Neuron (in vitro differentiated cells): ENCODE measurements around the gene HS6ST1.
"Not testable (repeated sequence)": the region's sequence is repeated elsewhere in the genome, so short reads cannot be mapped to it uniquely, and the experiment has no call there.

Source experiments
- H2AFZ ChIP-seq: one replicate; pipeline ENCODE4 v1.6.1; 2013; ENCODE audit warnings: low read depth, mild to moderate bottlenecking, inconsistent platforms, low read length, moderate library complexity
- H3K27me3 ChIP-seq: one replicate; pipeline ENCODE4 v1.6.1; 2013; ENCODE audit warnings: low read length; ENCODE audit not compliant: insufficient read depth
- H3K36me3 ChIP-seq: one replicate; pipeline ENCODE4 v1.6.1; 2013; ENCODE audit warnings: low read length; ENCODE audit not compliant: insufficient read depth
- H3K4me1 ChIP-seq: one replicate; pipeline ENCODE4 v1.6.1; 2013; ENCODE audit warnings: low read length; ENCODE audit not compliant: insufficient read depth
- H3K4me3 ChIP-seq: 2 replicates; pipeline ENCODE4 v1.5.1; 2013; ENCODE audit warnings: mild to moderate bottlenecking, low read length, moderate library complexity
- H3K9me3 ChIP-seq: one replicate; pipeline ENCODE4 v1.6.1; 2013; ENCODE audit warnings: low read length

The HS6ST1 gene

GRCh38 chr2:128261245-128262128 is 57.2 kb downstream of the HS6ST1 start:
- H3K27me3 ChIP-seq = no peaks in the 10 kb centered on the region
- no peak overlapping the region for H3K4me3 ChIP-seq
- H2AFZ ChIP-seq = no peak overlapping the region
- H3K36me3 ChIP-seq = peaks cover 8% of the 10 kb centered on the region
- peaks cover 13% of the 10 kb centered on the region for H3K4me1 ChIP-seq
- no peaks in the 10 kb centered on the region for H3K9me3 ChIP-seq

- no peaks in the 10 kb centered on the region for H3K9me3 ChIP-seq
- no peak overlapping the region for H3K4me3 ChIP-seq
- H2AFZ ChIP-seq = no peak overlapping the region
- no peaks in the 10 kb centered on the region for H3K27me3 ChIP-seq
- H3K4me1 ChIP-seq = peaks cover 13% of the 10 kb centered on the region
- peaks cover 8% of the 10 kb centered on the region for H3K36me3 ChIP-seq
These were observed 58.2 kb downstream of the HS6ST1 start for GRCh38 chr2:128260239-128261138.

- Histone ChIP-seq H3K9me3 (no peaks in the 10 kb centered on the region), H2AFZ (no peak overlapping the region), H3K4me1 (peaks cover 13% of the 10 kb centered on the region), H3K36me3 (peaks cover 3% of the 10 kb centered on the region), H3K4me3 (no peak overlapping the region), H3K27me3 (no peaks in the 10 kb centered on the region)
These were observed 59.1 kb downstream of the HS6ST1 start for GRCh38 chr2:128259585-128259984.

- Histone ChIP-seq H2AFZ (no peak overlapping the region), H3K27me3 (no peaks in the 10 kb centered on the region), H3K4me1 (peaks cover 13% of the 10 kb centered on the region), H3K36me3 (no peaks in the 10 kb centered on the region), H3K9me3 (no peaks in the 10 kb centered on the region), H3K4me3 (no peak overlapping the region)
These were observed 60.5 kb downstream of the HS6ST1 start for GRCh38 chr2:128258218-128258617.

- no peak overlapping the region for H2AFZ ChIP-seq
- peaks cover 4% of the 10 kb centered on the region for H3K4me1 ChIP-seq
- H3K9me3 ChIP-seq = no peaks in the 10 kb centered on the region
- no peaks in the 10 kb centered on the region for H3K36me3 ChIP-seq
- H3K4me3 ChIP-seq = no peak overlapping the region
- H3K27me3 ChIP-seq = no peaks in the 10 kb centered on the region
These were observed 66.2 kb downstream of the HS6ST1 start for GRCh38 chr2:128252501-128252900.

GRCh38 chr2:128252086-128252485 is 66.6 kb downstream of the HS6ST1 start:
- H3K36me3 ChIP-seq, H3K4me3 ChIP-seq: not testable (repeated sequence)

GRCh38 chr2:128250229-128251025 is 68.2 kb downstream of the HS6ST1 start:
- Histone ChIP-seq H3K36me3 (no peaks in the 10 kb centered on the region), H3K27me3 (no peaks in the 10 kb centered on the region), H3K9me3 (no peaks in the 10 kb centered on the region), H2AFZ (no peak overlapping the region), H3K4me3 (no peak overlapping the region), H3K4me1 (peaks cover 4% of the 10 kb centered on the region)

More at GRCh38 chr2:128252086-128252485, 66.6 kb downstream of the HS6ST1 start:
- H2AFZ ChIP-seq, H3K27me3 ChIP-seq, H3K9me3 ChIP-seq, H3K4me1 ChIP-seq: not testable (repeated sequence)

- peaks cover 4% of the 10 kb centered on the region for H3K4me1 ChIP-seq
These were observed 69.1 kb downstream of the HS6ST1 start for GRCh38 chr2:128249555-128249954.

GRCh38 chr2:128245813-128246212 is 72.9 kb downstream of the HS6ST1 start:
- no peak overlapping the region for H2AFZ ChIP-seq
- H3K36me3 ChIP-seq = no peaks in the 10 kb centered on the region
- no peak overlapping the region for H3K4me3 ChIP-seq
- peaks cover 4% of the 10 kb centered on the region for H3K4me1 ChIP-seq
- no peaks in the 10 kb centered on the region for H3K27me3 ChIP-seq
- H3K9me3 ChIP-seq = no peaks in the 10 kb centered on the region

More at GRCh38 chr2:128249555-128249954, 69.1 kb downstream of the HS6ST1 start:
- Histone ChIP-seq H3K9me3 (no peaks in the 10 kb centered on the region), H3K27me3 (no peaks in the 10 kb centered on the region), H2AFZ (no peak overlapping the region), H3K4me3 (no peak overlapping the region), H3K36me3 (no peaks in the 10 kb centered on the region)

GRCh38 chr2:128241896-128242295 is 76.8 kb downstream of the HS6ST1 start:
- Histone ChIP-seq H3K9me3 (no peaks in the 10 kb centered on the region), H2AFZ (no peak overlapping the region), H3K36me3 (no peaks in the 10 kb centered on the region), H3K27me3 (no peaks in the 10 kb centered on the region), H3K4me1 (no peaks in the 10 kb centered on the region), H3K4me3 (no peak overlapping the region)

- Histone ChIP-seq H3K4me1 (no peaks in the 10 kb centered on the region), H2AFZ (no peak overlapping the region), H3K4me3 (no peak overlapping the region), H3K36me3 (no peaks in the 10 kb centered on the region), H3K9me3 (no peaks in the 10 kb centered on the region), H3K27me3 (no peaks in the 10 kb centered on the region)
These were observed 80.6 kb downstream of the HS6ST1 start for GRCh38 chr2:128237911-128238697.

- H3K27me3 ChIP-seq = no peaks in the 10 kb centered on the region
- no peaks in the 10 kb centered on the region for H3K36me3 ChIP-seq
- no peaks in the 10 kb centered on the region for H3K4me1 ChIP-seq
- H3K9me3 ChIP-seq = no peaks in the 10 kb centered on the region
- H2AFZ ChIP-seq = no peak overlapping the region
- no peak overlapping the region for H3K4me3 ChIP-seq
These were observed 81.6 kb downstream of the HS6ST1 start for GRCh38 chr2:128237081-128237534.
